Fibroblast of pulmonary artery (primary cell): ENCODE results near the gene CACYBP.

Experiments
- DNase-seq: peaks from one replicate; pipeline ENCODE4 v3.0.0-alpha.2; 2010; ENCODE audit warnings: low read depth
- H3K4me3 ChIP-seq: replicated peaks from 2 replicates; pipeline ENCODE4 v1.5.1; 2011; ENCODE audit warnings: low read depth, mild to moderate bottlenecking, control low read depth, low read length, moderate library complexity
- CTCF ChIP-seq: IDR thresholded peaks from 2 replicates; pipeline ENCODE4 v1.5.1; 2011; ENCODE audit warnings: mild to moderate bottlenecking, control low read depth, low read length, inconsistent platforms; ENCODE audit errors: missing control alignments

CACYBP gene

GRCh38 chr1:174971902-174972301, 27.8 kb upstream of the CACYBP start:
- TF ChIP-seq CTCF = no peak
- DNase-seq = no peak
- H3K4me3 ChIP-seq = no peak overlapping the region

GRCh38 chr1:174974711-174975119, 25.0 kb upstream of the CACYBP start:
- H3K4me3 ChIP-seq = no peak overlapping the region
- TF ChIP-seq CTCF = no peak
- DNase-seq = no peak

GRCh38 chr1:174975764-174976163, 24.0 kb upstream of the CACYBP start:
- DNase-seq = no peak
- no peak for TF ChIP-seq CTCF
- H3K4me3 ChIP-seq = no peak overlapping the region

DNA sequence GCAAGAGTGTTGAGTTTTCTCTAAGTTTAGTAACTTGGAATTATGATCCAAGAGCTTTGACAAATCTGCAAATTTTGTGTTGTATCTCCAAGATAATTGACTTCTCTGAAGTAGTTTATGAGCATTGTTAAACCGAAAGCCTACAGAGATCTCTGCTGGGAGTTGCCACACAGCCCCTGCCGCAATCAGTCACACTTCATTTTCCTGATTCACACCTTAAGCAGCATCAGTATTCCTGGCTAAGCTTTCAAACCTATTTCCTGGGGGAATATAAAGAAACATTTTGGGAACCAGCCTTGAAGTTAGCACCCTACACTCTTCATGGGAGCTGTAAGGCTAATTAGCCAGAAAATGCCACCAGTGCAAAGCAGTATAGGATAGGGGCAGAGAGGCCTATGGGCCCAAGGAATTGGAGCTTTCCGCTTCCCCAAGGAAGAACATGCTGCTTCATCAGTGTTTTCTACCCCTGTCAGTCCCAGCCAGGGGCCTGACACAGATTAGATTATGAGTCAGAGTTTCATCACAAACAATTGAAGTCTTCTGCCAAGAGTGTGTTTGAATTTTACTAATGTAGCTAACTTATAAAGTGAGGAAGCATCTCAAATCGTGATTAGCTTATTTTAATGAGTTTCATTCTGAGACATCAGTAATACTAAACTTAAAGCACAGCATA, 23.2 kb upstream of the CACYBP start:
- no peak for TF ChIP-seq CTCF
- peak; percentile 62 for DNase-seq

DNA sequence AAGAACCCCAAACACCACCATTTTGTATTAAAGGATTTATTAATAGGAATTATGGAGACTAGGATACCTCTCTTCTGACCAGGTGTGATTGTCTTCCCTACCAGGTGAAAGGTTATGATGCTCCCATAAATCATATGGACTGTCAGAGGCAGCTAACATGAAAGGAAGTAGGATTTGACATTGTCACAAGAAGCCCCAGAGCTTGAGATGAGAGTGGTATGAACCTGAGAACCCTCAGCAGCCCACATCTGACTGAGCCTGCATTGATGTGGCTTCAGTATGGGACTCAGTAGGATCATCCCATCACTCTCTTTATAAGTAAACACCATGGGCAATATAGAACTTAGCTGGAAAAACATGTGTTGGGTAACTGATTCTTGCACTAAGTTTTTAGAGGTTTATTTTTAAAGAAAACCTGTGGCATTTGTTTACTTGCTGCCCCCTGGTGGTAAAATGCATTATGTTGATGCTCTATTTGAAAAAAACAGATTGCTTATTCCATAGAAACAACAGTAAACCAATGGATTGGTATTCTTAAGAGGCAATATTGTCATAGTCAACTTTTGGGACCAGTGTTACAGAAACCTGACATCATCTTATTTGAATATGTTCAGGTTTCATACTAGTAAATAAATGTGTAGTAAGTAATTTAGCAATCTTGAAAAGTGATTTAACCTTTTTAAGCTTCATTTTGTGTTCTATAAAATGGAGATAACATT, 16.6 kb upstream of the CACYBP start:
- TF ChIP-seq CTCF = peak; percentile 62
- no peak overlapping the region for H3K4me3 ChIP-seq
- peak; percentile 80 for DNase-seq

More for the DNA sequence above, 23.2 kb upstream of the CACYBP start:
- H3K4me3 ChIP-seq = no peak overlapping the region

DNA sequence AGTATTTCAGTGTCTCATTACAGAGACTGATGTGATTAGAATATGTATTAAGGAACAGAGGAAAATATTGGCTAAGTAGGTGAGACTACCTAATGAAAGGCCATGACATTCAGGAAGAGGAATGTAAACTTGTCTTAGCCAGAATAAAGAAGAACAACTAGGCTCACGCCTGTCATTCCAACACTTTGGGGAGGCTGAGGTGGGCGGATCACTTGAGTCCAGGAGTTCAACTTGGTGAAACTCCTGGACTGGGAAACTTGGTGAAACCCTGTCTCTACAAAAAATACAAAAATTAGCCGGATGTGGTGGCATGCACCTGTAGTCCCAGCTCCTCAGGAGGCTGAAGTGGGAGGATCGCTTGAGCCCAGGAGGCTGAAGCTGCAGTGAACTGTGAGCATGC, 14.8 kb upstream of the CACYBP start:
- no peak overlapping the region for H3K4me3 ChIP-seq
- DNase-seq = no peak
- no peak for TF ChIP-seq CTCF
